Neuronal stem cell (in vitro differentiated cells): Measurements from ENCODE around the gene KRTAP9-7.
A peak's percentile ranks its signal among the peaks of the same experiment; 100 is the strongest.

Experiments
- DNase-seq: peaks from one replicate; pipeline ENCODE4 v3.0.0-alpha.2; 2013; ENCODE audit warnings: low spot score
- H2AFZ ChIP-seq: one replicate; pipeline ENCODE4 v1.6.1; 2013; ENCODE audit warnings: mild to moderate bottlenecking, low read length, inconsistent platforms
- H2AK5ac ChIP-seq: 2 replicates; pipeline ENCODE4 v1.6.1; 2013; ENCODE audit warnings: low read depth, mild to moderate bottlenecking, inconsistent platforms, low read length, moderate library complexity, mixed read lengths
- H2BK120ac ChIP-seq: 2 replicates; pipeline ENCODE4 v1.6.1; 2013; ENCODE audit warnings: low read depth, mild to moderate bottlenecking, inconsistent platforms, low read length, moderate library complexity, mixed read lengths
- H2BK12ac ChIP-seq: one replicate; pipeline ENCODE4 v1.6.1; 2013; ENCODE audit warnings: low read length, inconsistent platforms
- H2BK15ac ChIP-seq: 2 replicates; pipeline ENCODE4 v1.6.1; 2013; ENCODE audit warnings: mild to moderate bottlenecking, low read length, inconsistent platforms, mixed read lengths
- H2BK5ac ChIP-seq: one replicate; pipeline ENCODE4 v1.6.1; 2013; ENCODE audit warnings: inconsistent platforms, mild to moderate bottlenecking, low read length, moderate library complexity
- H3K14ac ChIP-seq: one replicate; pipeline ENCODE4 v1.6.1; 2013; ENCODE audit warnings: low read length, inconsistent platforms
- H3K18ac ChIP-seq: 2 replicates; pipeline ENCODE4 v1.6.1; 2013; ENCODE audit warnings: low read length, inconsistent platforms
- H3K23ac ChIP-seq: 2 replicates; pipeline ENCODE4 v1.6.1; 2013; ENCODE audit warnings: low read depth, mild to moderate bottlenecking, mixed read lengths, low read length, inconsistent platforms; ENCODE audit not compliant: poor library complexity
- H3K27ac ChIP-seq: replicated peaks from 3 replicates; pipeline ENCODE4 v1.5.1; 2013; ENCODE audit warnings: low read length, inconsistent platforms
- H3K27me3 ChIP-seq, 3 experiments: 2 replicates each; pipeline ENCODE4 v1.6.1; 2013; ENCODE audit warnings: low read length in 3 of 3, mild to moderate bottlenecking in 2 of 3, inconsistent platforms in 1 of 3, low read depth in 1 of 3, mixed read lengths in 1 of 3, moderate library complexity in 1 of 3; ENCODE audit not compliant: control insufficient read depth in 3 of 3, insufficient read depth in 3 of 3
- H3K36me3 ChIP-seq, 2 donors: replicated peaks in 1 of 2; 2 replicates each; pipeline ENCODE4 v1.6.1; 2013; ENCODE audit warnings: low read length in 2 of 2; ENCODE audit not compliant: control insufficient read depth in 2 of 2, insufficient read depth in 2 of 2
- H3K4ac ChIP-seq: 2 replicates; pipeline ENCODE4 v1.6.1; 2013; ENCODE audit warnings: inconsistent platforms, mild to moderate bottlenecking, low read length, moderate library complexity
- H3K4me1 ChIP-seq, 2 donors: 1 replicate in 1 of 2; 2 replicates in 1 of 2; pipeline ENCODE4 v1.6.1; 2013; ENCODE audit warnings: low read length in 2 of 2, low read depth in 1 of 2; ENCODE audit not compliant: control insufficient read depth in 2 of 2, insufficient read depth in 1 of 2
- H3K4me2 ChIP-seq: one replicate; pipeline ENCODE4 v1.6.1; 2013; ENCODE audit warnings: mild to moderate bottlenecking, low read length, inconsistent platforms; ENCODE audit not compliant: insufficient read depth, poor library complexity, severe bottlenecking
- H3K4me3 ChIP-seq, 2 donors: 2 replicates each; pipeline ENCODE4 v1.5.1; 2013; ENCODE audit warnings: low read length in 2 of 2, mild to moderate bottlenecking in 2 of 2, inconsistent platforms in 1 of 2, moderate library complexity in 1 of 2
- H3K79me1 ChIP-seq: one replicate; pipeline ENCODE4 v1.6.1; 2013; ENCODE audit warnings: low read depth, mild to moderate bottlenecking, inconsistent platforms, low read length, moderate library complexity
- H3K9ac ChIP-seq: one replicate; pipeline ENCODE4 v1.6.1; 2013; ENCODE audit warnings: mild to moderate bottlenecking, low read depth, low read length, inconsistent platforms; ENCODE audit not compliant: poor library complexity
- H3K9me3 ChIP-seq, 2 donors: replicated peaks in 1 of 2; 2 replicates each; pipeline versions ENCODE3 to v1.6.1; 2013; ENCODE audit warnings: low read length in 2 of 2, mild to moderate bottlenecking in 2 of 2, inconsistent platforms in 1 of 2, low read depth in 1 of 2, mixed read lengths in 1 of 2, moderate library complexity in 1 of 2; ENCODE audit not compliant: control insufficient read depth in 2 of 2, insufficient read depth in 1 of 2
- H4K8ac ChIP-seq: one replicate; pipeline ENCODE4 v1.6.1; 2013; ENCODE audit warnings: low read depth, mild to moderate bottlenecking, inconsistent platforms, low read length, moderate library complexity
- H4K91ac ChIP-seq: one replicate; pipeline ENCODE4 v1.6.1; 2013; ENCODE audit warnings: low read length, low read depth, mild to moderate bottlenecking, inconsistent platforms; ENCODE audit not compliant: poor library complexity
- WGBS, 2 donors: extraction: QIAGEN DNeasy Blood & Tissue Kit; methylation state at CpG; one replicate each; pipeline ENCODE4 v1.1.7; 2013; ENCODE audit warnings: missing lambda C conversion rate in 2 of 2, mixed read lengths in 1 of 2; ENCODE audit not compliant: insufficient read length in 2 of 2, insufficient replicate concordance in 1 of 2; ENCODE audit errors: extremely low coverage in 2 of 2; 5-methylcytosine and 5-hydroxymethylcytosine counted together

The KRTAP9-7 gene

GRCh38 chr17:41301204-41301790, 25.8 kb downstream of the KRTAP9-7 start:
- no peaks in the 10 kb centered on the region for H3K4me1 ChIP-seq
- H3K9me3 ChIP-seq = no peaks in the 10 kb centered on the region
- H2BK15ac ChIP-seq = no peak overlapping the region
- DNase-seq = no peak
- no peaks in the 10 kb centered on the region for H3K36me3 ChIP-seq
- no peaks in the 10 kb centered on the region for H3K79me1 ChIP-seq
- H3K23ac ChIP-seq = no peak overlapping the region
- no peak overlapping the region for H2BK120ac ChIP-seq
- no peaks in the 10 kb centered on the region for H3K27me3 ChIP-seq
- peak overlapping the region; percentile 8 for H2AK5ac ChIP-seq
- no peak overlapping the region for H2BK5ac ChIP-seq
- H4K91ac ChIP-seq = no peak overlapping the region
- no peak overlapping the region for H2AFZ ChIP-seq
- WGBS, 2 donors = no CpG with 5 or more reads among the region's 5 CpGs
- no peak overlapping the region for H2BK12ac ChIP-seq
- no peak overlapping the region for H3K27ac ChIP-seq
- no peak overlapping the region for H3K18ac ChIP-seq
- no peak overlapping the region for H4K8ac ChIP-seq
- H3K14ac ChIP-seq = no peak overlapping the region
- H3K9ac ChIP-seq = no peak overlapping the region
- H3K4me2 ChIP-seq = no peak overlapping the region
- no peak overlapping the region for H3K4me3 ChIP-seq
- H3K4ac ChIP-seq = no peak overlapping the region

- no peak within 1 kb of the TSS for H2BK15ac ChIP-seq
- H3K4me1 ChIP-seq = no peaks in the 10 kb centered on the region
- H4K91ac ChIP-seq = no peak within 1 kb of the TSS
- no peak within 1 kb of the TSS for H2BK5ac ChIP-seq
- H3K4ac ChIP-seq = no peak within 1 kb of the TSS
- no CpG with 5 or more reads among the region's 11 CpGs for WGBS, 2 donors
- no peak within 1 kb of the TSS for H4K8ac ChIP-seq
- H3K18ac ChIP-seq = no peak within 1 kb of the TSS
- H2AFZ ChIP-seq = no peak within 1 kb of the TSS
- peak within 1 kb of the TSS; percentile 8 for H2AK5ac ChIP-seq
- no peak within 1 kb of the TSS for H3K14ac ChIP-seq
- H3K36me3 ChIP-seq = no peaks in the 10 kb centered on the region
- H3K4me2 ChIP-seq = no peak within 1 kb of the TSS
- H3K79me1 ChIP-seq = no peaks in the 10 kb centered on the region
- H2BK12ac ChIP-seq = no peak within 1 kb of the TSS
- no peaks in the 10 kb centered on the region for H3K27me3 ChIP-seq
- H3K9ac ChIP-seq = no peak within 1 kb of the TSS
- H3K27ac ChIP-seq = no peak within 1 kb of the TSS
- no peak within 1 kb of the TSS for H3K4me3 ChIP-seq
- no peak within 1 kb of the TSS for H2BK120ac ChIP-seq
- H3K23ac ChIP-seq = no peak within 1 kb of the TSS
- no peak for DNase-seq
- no peaks in the 10 kb centered on the region for H3K9me3 ChIP-seq
Observed at GRCh38 chr17:41301916-41302901, 26.7 kb downstream of the KRTAP9-7 start, which contains the start of gene KRTAP29-1. TSS of gene KRTAP29-1 (minus strand) at chr17:41302851. CDS start at chr17:41302851, 0 bp downstream.

- H3K18ac ChIP-seq = no peak overlapping the region
- H4K91ac ChIP-seq = no peak overlapping the region
- H3K4ac ChIP-seq = no peak overlapping the region
- H3K27ac ChIP-seq = no peak overlapping the region
- H3K4me1 ChIP-seq = peaks cover 0 to 1% of the 10 kb centered on the region in 2 donors
- no peak overlapping the region for H2BK5ac ChIP-seq
- H3K79me1 ChIP-seq = no peaks in the 10 kb centered on the region
- H4K8ac ChIP-seq = no peak overlapping the region
- no peaks in the 10 kb centered on the region for H3K36me3 ChIP-seq
- no peak overlapping the region for H3K4me3 ChIP-seq
- no peak overlapping the region for H3K23ac ChIP-seq
- no peak overlapping the region for H2AFZ ChIP-seq
- WGBS, 2 donors = no CpG with 5 or more reads among the region's 4 CpGs
- H2BK12ac ChIP-seq = no peak overlapping the region
- DNase-seq = no peak
- H3K9ac ChIP-seq = no peak overlapping the region
- no peak overlapping the region for H3K14ac ChIP-seq
- no peak overlapping the region for H2BK120ac ChIP-seq
- no peak overlapping the region for H2AK5ac ChIP-seq
- no peaks in the 10 kb centered on the region for H3K9me3 ChIP-seq
- H3K27me3 ChIP-seq = no peaks in the 10 kb centered on the region
- H2BK15ac ChIP-seq = no peak overlapping the region
- no peak overlapping the region for H3K4me2 ChIP-seq
Observed at GRCh38 chr17:41302981-41303380, 27.5 kb downstream of the KRTAP9-7 start.

- Histone ChIP-seq H4K91ac (no peak overlapping the region), H3K27ac (no peak overlapping the region), H3K14ac (no peak overlapping the region), H2BK5ac (no peak overlapping the region), H4K8ac (no peak overlapping the region), H3K4ac (no peak overlapping the region), H2AK5ac (no peak overlapping the region), H3K4me1 (peaks cover 0 to 1% of the 10 kb centered on the region in 2 donors), H2BK120ac (no peak overlapping the region), H3K9ac (no peak overlapping the region), H3K27me3 (no peaks in the 10 kb centered on the region), H2AFZ (no peak overlapping the region), H2BK15ac (no peak overlapping the region), H2BK12ac (no peak overlapping the region), H3K23ac (no peak overlapping the region), H3K4me3 (no peak overlapping the region), H3K9me3 (no peaks in the 10 kb centered on the region), H3K79me1 (no peaks in the 10 kb centered on the region), H3K18ac (no peak overlapping the region), H3K36me3 (no peaks in the 10 kb centered on the region), H3K4me2 (no peak overlapping the region)
- WGBS, 2 donors = no CpG with 5 or more reads among the region's 12 CpGs
- DNase-seq = no peak
Observed at GRCh38 chr17:41304091-41304490, 28.6 kb downstream of the KRTAP9-7 start.
